ENCODE results near the gene USP6.
"Not testable (repeated sequence)": the region's sequence is repeated elsewhere in the genome, so short reads cannot be mapped to it uniquely, and the experiment has no call there.

DNA sequence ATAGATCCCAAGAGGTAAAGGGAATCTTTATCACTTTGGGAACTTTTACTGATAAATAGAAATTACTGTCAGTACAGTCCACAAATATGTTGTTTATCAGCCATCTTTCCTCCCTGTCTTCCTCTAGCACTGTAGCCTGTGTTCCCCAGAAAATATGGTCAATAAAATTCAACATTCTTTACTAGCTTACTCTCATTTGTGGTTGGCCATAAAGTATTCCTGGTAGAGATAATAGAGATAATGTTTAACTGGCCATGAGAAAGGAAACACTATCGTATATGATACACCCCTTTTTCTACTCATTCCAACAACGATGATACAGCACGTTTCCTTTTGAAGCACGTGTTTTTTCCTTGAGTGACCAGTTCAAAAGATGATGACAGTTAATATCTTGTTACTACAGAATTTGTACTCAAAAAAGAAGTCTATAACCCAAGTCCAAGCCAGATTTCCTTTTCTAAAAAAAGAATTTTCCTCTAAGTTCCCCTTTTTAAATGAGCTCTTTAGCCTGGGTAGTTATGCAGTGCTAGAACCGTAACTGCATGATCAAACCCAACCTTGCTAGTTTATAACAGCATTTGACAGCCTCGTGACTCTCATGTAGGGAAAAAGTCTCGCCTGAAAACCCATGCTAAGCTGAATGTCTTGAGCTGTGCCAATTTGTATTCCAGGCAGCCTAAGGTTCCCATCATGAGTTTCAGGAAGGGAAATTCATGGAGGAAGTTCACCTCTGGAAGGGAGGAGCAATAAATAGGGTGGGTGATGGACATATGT, 50.1 kb downstream of the USP6 start:
- TF ChIP-seq, protein P1, sequence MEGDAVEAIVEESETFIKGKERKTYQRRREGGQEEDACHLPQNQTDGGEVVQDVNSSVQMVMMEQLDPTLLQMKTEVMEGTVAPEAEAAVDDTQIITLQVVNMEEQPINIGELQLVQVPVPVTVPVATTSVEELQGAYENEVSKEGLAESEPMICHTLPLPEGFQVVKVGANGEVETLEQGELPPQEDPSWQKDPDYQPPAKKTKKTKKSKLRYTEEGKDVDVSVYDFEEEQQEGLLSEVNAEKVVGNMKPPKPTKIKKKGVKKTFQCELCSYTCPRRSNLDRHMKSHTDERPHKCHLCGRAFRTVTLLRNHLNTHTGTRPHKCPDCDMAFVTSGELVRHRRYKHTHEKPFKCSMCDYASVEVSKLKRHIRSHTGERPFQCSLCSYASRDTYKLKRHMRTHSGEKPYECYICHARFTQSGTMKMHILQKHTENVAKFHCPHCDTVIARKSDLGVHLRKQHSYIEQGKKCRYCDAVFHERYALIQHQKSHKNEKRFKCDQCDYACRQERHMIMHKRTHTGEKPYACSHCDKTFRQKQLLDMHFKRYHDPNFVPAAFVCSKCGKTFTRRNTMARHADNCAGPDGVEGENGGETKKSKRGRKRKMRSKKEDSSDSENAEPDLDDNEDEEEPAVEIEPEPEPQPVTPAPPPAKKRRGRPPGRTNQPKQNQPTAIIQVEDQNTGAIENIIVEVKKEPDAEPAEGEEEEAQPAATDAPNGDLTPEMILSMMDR (conservative IDR thresholded peaks at IDR 0.05; ENCODE audit: low read depth, low read length) = not testable (repeated sequence)
- TF ChIP-seq EZH2phosphoT487 (IDR thresholded peaks at IDR 0.05; ENCODE audit: borderline replicate concordance, low read length) = not testable (repeated sequence)
